NCI-H2081 (cell line): ENCODE data around the gene SLC16A5.
"Not testable (repeated sequence)": the region's sequence is repeated elsewhere in the genome, so short reads cannot be mapped to it uniquely, and the experiment has no call there.

Experiments
- DNase-seq, 2 experiments: peaks; one replicate each; lab custom pipeline; 2025; lab: John Stamatoyannopoulos, UW

SLC16A5 gene

DNA sequence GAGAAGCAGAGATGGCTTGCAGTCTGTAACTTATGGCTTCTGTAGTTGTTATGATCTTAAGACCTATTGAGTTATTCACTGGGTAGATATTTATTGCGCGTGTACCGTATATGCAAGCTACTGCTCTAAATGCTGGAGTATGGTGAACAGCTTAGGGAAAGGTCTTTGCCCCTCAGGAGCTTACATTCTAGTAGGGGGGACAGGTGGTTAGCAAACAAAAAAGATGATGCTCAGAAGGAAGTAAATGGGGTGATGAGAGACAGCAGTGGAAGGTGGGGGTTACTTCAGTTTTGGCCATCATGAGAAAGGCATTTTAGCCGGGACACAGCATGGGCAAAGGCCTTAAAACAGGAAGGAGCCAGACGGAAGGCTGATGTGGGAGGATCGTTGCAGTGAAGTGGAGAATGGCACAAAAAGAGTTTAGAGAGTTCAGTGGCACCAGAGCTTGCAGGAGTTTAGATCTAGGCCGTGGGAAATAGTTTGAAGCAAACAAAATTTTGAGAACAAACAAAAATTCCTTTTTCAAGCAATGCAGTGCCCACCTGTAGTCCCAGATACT is 24.1 kb downstream of the SLC16A5 start:
- DNase-seq, result no peak

DNA sequence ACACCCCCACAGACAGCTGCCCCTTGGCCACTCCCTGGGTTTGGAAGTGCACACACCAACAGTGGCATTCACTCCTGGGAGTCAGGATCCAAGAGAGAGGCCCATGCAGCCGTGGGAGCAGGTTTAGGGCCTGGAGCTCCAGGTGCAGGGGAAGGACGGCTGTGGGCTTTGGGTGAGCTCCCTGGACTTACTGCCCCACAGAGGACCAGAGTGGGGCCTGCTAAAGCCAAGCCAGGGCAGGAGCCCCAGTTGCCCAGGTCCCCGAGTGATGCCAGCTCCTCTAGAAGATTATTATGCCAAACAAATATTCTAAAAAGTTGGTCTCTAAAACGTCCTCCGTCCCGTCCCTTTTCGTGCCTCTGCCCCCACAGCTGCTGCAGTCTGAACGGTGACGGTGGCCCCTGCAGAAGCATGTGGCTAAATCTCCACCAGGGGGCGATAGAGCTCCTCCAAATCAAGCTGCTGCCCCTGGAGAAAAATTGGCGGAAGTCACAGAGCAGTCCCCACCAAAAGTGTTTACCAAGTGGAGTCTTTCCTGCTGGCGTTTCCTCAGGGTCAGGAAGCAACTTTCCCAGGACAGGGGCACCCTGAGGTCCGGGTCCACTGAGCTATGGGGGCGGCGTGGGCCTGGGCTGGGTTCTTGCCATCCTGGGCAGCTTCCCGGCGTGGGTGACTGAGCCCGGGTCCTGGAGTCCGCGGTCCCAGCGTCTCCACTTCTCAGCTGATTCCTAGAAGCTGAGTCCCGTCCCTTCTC is 26.2 kb downstream of the SLC16A5 start:
- peak; percentile 86 to 91 for DNase-seq

DNA sequence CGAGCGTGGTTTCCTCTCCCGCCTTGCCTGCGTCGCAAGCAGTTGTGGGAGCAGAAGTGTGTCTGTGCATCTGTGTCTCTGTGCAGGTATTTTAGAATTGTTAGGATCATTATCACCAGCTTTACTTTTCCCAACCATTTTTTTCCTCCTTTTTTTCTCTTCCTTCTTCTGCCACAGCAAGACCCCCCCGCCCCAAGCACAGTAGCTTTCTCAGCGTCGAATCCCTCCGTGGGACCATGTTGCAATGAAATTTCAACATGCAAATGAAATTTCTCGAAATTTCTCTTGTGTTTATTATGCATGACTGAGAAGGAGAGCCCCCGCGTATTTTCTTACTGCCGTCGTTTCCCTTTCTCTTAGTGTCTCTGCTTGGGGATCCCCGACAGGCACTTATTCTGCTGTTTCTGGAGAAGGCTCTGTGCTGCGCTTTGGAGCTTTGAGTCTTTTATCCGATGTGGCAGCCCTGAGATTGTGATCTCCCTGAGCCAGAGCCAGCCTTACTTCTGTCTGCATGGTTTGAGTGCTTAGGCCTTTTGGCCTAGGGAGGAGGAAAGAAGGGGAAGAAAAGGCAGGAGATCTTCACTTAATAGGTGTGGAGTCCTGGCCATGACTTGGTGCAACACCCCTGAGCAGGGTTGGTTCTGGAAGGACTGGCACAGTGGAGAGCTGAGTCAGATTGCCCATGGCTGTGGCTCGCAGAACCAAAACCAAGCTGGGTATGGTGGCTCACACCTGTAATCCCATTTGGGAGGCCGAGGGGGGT is 27.0 kb downstream of the SLC16A5 start:
- DNase-seq, result no peak

DNA sequence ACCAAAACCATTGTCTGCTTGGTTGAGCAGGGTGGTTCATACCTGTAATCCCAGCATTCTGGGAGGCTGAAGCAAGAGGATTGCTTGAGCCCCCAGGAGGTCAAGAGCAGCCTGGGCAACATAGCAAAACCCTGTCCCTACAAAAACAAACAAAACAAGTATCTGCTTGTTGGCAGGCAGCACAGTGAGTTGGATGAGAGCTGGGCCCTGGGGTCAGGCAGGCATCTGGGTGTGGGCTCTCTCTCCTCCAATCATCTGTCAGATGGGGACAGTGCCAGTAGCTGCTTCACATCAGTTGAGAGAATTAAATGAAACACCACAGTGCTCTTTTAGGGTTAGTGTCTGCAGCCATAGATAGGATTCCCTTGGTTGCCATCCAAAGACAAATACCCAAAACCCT is 27.8 kb downstream of the SLC16A5 start:
- no peak for DNase-seq

DNA sequence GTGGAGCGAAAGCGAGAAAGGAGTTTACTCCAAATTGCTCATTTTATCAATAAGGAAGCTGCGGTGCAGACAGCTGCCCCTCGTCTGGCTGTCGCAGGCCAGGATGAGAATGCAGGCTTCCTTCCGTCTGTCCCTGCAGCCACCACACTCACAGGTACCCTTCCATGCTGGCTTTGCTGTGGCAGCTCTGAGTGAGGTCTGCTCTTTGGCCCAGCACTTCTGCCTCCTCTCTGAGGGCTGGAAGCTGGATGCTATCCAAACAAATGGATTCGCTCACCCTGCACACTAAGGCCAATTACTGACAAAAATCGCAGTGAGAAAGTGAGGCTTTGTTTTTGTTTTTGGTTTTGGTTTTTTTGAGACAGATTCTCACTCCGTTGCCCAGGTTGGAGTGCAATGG is 29.0 kb downstream of the SLC16A5 start:
- DNase-seq, result no peak

DNA sequence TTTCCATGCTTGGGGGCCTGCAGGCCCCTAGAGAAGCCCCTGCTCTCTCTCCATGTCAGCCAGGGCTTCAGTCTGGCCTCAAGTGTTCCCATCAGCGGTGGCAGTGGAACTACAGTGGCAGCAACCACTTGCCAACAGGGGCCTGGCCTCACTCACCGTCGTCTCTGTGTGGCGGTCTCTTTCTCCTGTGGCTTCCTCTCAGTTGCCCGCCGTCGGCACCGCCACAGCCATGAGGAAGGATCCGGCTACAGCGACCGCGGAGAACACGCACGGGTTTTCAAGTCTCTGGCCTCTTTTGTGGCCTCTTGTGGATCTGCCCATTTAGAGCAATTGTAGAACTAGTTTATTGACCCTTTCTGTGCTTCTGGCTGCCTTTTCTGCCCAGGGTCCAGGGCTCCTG is 30.6 kb downstream of the SLC16A5 start:
- DNase-seq, result no peak

DNA sequence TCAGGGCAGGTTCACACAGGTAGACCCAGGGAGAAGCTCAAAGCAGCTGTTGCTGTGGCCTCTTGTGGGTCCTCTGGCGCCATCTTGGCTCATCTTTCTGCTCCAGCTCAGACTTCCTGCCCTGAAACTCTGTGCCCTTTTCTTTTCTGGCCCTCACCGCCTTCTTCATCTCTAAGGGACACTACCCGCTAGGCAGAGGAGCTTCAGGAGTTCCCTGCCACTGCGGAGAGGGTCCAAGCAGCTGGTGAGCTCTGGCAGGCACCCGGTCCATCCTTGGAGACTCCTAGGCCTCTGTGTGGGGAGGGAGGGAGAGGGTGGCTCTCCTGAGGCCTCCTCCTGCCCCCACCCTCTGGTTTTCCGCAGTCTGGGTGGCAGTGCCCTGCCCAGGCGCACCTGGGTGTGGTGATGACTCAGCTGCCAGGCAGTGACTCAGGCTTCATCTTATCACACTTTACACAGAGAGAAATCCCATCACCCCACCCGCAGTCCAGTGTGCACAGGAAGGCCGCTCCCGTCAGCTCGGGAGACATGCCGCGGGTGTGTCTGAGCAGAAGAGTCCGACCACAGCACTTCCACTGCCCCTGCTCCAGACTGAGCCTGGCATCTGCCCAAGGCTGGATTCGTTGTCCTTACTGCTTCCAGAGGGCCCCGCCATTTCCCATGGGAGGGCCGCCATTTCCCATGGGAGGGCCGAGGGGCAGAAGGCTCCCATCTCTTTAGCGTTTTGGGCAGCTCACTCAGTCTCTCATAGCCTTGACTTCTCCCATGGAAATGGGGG is 36.5 kb downstream of the SLC16A5 start:
- peak in 1 of 2 experiments; percentile 29 for DNase-seq

DNA sequence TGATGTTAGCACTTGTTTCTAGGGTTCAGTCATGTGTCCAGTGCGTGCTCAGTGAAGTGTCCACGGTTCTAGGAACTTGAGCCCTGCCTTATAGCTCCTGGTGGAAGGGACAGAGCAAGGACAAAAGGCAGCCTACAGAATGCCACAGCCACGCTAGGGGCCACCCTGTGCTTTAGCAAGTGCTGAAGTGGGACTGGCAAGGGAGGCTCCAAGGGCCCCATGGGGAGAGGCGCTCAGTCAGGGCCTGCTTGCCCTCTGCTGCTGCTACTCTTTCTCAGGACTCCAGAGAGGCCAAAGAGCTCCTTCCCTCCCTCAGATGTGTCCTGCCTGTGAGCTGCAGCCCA is 37.0 kb downstream of the SLC16A5 start:
- no peak for DNase-seq

DNA sequence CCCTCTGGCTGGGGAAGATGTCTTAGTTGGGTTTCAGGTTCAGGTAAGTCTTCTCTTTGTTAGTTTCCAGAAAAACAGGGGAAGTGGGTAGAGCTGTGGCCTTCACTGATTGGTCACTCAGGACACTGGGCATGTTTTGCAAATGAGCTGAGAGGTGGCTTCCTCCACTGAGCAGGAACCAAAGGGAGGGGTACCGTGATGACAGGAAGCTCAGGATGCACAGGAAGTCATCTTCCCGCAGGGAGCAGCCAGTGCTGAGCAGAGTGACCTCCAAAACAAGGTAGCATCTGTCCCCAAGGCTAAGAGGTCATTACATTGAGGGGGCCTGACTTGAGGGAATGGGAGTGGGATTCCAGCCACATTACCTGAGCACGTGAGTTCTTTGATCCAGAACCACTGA is 38.2 kb downstream of the SLC16A5 start:
- DNase-seq, result no peak

DNA sequence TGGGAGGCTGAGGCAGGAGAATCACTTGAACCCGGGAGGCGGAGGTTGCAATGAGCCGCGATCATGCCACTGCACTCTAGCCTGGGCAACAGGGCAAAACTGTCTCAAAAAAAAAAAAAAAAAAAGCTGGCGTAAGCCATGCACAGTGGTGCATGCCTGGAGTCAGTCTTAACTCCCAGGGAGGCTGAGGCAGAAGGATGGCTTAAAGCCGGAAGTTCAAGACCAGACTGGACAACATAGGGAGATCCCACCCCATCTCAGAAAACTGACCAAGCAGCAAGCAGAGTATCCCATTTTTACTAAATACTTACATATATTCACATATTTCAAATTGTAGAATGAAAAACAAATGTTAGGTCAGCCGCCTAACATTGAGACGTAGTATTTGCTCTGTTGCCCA is 39.2 kb downstream of the SLC16A5 start:
- DNase-seq, result no peak

DNA sequence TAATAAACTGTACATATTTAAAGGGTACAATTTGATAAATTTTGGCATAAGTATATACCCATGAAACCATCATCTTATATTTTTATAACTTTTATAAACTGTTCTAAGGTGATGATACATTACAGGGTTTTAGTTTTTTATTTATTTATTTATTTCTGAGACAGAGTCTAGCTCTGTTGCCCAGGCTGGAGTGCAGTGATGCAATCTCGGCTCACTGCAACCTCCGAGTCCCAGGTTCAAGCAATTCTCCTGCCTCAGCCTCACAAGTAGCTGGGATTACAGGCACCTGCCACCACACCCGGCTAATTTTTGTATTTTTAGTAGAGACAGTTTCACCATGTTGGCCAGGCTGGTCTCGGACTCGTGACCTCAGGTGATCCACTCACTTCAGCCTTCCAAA is 40.2 kb downstream of the SLC16A5 start:
- DNase-seq, result not testable (repeated sequence)

DNA sequence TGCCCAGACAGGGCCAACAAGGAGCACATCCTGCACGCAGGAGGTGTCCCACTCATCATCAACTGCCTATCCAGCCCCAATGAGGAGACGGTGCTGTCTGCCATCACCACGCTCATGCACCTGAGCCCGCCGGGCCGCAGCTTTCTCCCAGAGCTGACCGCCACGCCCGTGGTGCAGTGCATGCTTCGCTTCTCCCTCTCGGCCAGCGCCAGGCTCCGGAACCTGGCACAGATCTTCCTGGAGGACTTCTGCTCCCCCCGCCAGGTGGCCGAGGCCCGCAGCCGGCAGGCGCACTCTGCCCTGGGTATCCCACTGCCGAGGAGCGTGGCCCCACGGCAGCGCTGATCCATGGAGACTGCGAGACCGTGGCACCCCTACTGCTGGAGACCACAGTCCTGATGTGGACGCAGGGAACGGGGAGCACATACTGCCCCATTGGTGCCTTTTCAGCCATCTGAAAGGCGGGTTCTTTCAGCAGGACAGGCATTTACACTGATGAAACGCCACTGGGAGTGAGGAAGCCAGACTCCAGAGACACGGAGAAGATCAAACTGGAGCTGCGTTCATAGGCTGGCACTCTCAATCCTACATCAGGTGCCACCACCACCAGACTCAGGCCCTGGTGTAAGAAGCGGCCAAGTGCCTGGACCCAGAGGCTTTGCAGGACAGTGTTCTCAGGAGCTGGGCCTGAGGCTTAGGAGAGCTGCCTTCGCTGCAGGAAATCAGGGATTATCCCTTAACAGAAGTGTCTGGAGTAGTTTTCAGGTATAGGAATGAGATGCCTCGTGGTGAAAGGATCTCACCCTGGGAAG is 41.1 kb downstream of the SLC16A5 start:
- no peak for DNase-seq

DNA sequence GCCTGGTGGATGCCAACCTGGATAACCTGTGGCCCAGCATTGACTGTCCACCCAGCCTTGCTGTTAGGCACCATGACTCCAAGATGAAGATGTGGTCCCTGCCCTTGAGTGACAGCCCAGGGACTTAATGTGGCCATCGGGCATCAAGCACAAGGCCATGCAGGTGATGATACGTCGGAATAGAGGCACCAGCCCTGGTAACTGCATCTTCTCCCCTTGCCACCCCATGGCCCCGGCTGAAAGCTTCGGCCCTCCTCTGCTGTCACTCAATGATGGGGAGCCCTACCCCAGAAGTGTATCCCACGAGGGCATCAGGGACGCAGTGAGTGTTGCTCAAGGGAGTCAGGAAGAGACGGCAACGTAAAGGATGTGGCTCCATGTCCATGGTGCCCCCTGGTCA is 41.8 kb downstream of the SLC16A5 start:
- DNase-seq, result no peak

DNA sequence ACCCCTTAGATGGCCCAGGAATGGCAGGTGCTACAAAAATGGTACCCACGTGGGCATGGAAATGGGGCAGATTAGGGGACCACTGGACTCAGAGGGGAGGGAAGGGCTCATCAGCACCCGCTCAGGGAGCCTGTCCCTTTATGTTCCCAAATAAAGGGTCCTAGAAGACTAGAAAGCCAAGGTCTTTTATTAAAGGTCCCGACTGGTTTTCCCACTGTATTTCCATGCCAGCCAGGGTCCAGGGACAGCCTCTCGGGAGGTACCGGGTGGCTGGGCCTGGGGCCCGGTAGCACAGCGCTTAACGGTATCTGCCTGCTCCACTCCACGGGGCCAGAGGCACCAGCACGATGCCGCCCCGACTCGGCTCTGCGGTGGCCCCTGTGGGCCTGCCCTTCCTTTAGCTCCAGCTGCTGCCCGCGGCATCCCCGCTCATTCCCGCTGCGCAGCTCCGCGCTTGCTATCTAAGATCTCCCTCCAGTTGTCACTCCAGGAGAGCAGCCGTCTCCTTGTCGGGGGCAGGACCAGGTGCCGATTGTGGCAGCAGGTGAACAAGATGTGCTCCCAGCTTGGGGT is 42.4 kb downstream of the SLC16A5 start:
- peak in 1 of 2 experiments; percentile 54 for DNase-seq

DNA sequence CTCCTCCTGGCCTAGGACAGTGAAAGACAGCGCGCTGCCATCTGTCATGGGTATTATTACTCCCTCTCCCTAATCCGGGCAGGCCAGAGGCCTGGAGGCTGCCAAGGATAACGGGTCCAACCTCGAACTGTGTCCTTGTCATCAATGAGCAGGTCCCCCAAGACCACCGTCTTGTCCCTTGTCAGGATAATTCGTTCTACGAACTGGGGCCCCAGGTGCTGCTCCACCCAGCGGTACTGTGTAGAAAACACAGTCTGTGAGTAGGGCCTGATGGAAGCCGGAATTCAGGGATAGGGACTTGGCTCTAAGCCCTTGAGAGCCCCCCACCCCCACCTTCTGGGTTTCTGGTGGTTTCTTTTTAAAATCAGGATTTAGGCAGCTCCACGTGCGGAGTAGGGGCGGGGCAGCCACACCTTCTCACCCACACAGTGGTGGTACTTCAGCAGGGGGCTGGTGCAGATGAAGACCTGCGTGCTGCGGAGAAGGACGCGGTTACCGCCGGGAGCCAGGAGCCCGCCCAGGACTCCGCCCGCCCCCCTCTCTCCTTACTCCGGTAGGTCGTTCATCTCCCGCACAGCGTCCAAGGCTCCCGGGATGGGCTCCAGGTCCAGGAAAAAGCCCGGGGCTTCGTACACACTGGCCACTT is 43.0 kb downstream of the SLC16A5 start:
- DNase-seq, result peak; percentile 60 to 66

DNA sequence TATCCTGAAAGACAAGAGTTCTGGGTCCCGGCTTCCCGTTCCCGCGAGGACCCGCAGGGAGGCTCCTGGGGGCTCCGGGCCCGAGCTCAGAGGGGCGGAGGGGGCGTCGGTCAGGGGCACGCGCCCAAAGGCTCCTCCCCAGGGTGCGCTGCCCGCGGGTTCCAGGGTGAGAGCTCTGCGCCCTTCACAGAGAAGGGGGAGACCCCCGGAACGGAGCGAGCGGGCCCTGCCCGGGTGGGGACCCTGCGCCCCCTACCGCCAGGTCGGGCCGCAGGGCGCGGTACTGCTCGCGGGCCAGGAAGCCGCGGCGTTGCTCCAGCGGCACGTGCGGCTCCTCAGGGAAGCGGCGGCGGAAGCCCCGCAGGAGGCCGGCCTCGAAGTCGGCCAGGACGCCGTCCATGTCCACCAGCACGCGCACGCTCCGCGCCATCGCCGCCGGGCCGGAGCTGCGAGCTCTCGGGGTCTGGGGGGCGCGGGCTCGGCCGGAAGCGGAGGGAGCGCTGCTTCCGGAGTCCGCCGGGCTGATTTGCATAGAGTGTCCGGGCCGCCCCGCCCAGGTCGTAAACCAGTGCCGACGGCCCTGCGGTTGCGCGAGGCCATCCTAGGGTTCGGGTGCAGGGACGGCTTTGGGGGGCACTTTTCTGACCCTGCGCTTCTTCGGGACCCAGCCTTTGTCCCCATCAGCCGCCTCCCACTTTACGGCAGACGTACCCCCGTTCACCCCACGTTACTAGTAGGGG is 43.7 kb downstream of the SLC16A5 start, which contains the start of gene NT5C:
NT5C (minus strand) TSS at position 465 of the 740 bp plus-strand sequence; CDS start at position 430, 35 bp downstream.
- DNase-seq, result peak; percentile 79 to 89

DNA sequence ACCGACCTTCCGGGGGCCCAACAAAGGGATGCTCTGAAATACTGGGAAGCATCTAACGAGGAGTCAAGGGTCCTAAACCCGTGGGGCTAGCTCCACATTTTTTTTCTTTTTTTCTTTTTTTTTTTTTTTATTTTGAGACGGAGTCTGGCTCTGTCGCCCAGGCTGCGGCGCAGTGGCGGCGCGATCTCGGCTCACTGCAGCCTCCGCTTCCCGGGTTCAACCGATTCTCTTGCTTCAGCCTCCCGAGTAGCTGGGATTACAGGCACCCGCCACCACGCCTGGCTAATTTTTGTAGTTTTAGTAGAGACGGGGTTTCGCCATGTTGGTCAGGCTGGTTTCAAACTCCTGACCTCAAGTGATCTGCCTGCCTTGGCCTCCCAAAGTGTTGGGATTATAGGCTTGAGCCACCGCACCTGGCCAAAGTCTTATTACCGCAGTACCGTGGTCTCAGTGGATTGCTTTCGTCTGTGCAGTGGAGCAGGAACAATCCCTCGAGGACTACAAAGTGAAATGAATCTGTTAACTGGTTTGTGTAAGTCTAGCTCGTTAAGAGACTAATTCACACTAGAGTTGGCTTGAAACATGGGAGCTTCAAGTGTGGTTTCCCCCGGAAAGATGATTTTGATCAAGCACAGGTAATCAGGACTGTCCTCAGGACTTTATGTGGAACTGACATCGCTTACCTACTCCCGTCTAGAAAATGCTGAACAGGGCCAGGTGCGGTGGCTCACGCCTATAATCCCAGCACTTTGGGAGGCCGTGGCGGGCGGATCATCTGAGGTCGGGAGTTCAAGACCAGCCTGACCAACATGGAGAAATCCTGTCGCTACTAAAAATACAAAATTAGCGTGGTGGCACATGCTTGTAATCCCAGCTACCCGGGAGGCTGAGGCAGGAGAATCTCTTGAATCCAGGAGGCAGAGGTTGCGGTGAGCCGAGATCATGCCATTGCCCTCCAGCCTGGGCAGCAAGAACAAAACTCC is 44.6 kb downstream of the SLC16A5 start:
- DNase-seq, result peak in 1 of 2 experiments; percentile 36

DNA sequence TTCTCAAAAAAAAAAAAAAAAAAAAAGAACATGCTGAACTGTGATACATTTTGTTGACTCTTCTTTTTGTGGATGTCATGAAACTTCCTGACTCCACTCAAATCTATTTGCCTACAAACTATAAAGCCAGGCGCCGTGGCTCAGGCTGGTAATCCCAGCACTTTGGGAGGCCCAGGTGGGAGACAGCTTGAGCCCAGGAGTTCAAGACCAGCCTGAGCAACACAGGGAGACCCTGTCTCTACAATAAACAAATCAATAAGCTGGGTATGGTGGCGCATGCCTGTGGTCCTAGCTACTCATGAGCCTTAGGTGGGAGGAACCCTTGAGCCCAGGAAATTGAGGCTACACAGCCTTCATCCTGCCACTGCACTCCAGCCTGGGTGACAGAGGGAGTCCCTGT is 45.2 kb downstream of the SLC16A5 start:
- DNase-seq, result no peak
